Adipose tissue (tissue), 3 donors: Measurements from ENCODE around the gene PSG11. TPM values are rescaled to one million over a fixed set of nuclear protein-coding genes. Genes with fewer than 3 reads are reported as not detected.
"Not testable (repeated sequence)": the region's sequence is repeated elsewhere in the genome, so short reads cannot be mapped to it uniquely, and the experiment has no call there.

Source experiments
- H3K27ac ChIP-seq: one replicate; pipeline ENCODE4 v1.5.1; 2013; ENCODE audit warnings: low read depth, low read length
- WGBS, 3 donors: extraction: QIAGEN DNeasy Blood & Tissue Kit; methylation state at CpG; one replicate each; pipeline ENCODE4 v1.1.7; 2013; 5-methylcytosine and 5-hydroxymethylcytosine counted together
- polyA plus RNA-seq, 3 donors: library from polyadenylated mRNA; stranded (reverse); fragments of 200-250 nt; gene quantifications; one replicate each; pipeline ENCODE4 v1.2.3, GENCODE V29; 2013
- donor health status: healthy with polysubstance abuse.
- donor health status: Bipolar disorder and iron deficiency.
- donor health status: healthy.

PSG11 gene
- polyA plus RNA-seq, 3 donors = not detected

DNA sequence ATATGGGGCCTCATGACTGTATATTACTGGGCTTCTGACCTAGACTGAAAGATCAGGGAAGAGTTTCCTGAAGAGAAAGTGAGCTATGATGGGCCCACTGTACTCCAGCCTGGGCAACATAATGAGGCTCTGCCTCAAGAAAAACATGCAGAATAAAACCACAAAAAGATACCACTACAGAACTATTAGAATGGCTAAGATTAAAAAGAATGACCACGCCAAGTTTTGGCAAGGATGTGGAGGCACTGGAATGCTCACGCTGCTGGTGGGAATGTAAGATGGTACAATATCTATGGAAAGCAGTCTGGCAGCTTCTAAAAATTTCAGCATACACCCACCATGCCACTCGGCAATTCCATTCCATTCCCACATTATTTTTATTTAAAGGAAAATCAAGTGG, 30.1 kb downstream of the PSG11 start:
- WGBS, 3 donors = 79 to 90% (median 86%) methylated on average over 3 of the region's 3 CpGs
- not testable (repeated sequence) for H3K27ac ChIP-seq

DNA sequence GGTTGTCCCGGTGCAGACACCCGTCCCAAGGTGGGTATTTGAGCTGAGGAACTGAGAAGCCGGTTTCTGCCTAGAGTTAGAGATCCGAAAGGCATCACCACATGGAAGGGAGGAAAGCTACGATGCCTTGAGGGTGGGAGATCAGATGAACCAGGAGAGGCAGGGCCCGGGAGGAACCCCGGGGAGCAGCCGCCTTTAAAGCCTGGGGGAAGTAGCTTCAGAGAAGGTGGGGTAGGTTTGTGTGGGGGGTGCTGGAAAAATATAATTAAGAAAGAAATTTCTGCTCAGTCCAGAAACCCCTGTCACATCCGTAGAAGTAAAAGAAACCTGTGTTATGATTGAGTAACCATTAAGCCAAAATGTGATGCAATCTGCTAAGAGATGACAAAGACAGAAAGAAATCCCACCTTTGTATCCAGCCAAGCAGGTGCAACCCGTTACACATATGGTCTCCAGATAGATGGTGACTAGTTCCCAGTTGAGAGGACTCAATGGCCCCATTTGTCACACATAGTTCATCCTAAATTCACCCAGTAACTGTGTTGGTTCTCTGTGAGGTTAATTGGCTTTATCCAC, 34.2 kb downstream of the PSG11 start:
- WGBS, 3 donors = 63 to 87% (median 84%) methylated on average over 10 of the region's 10 CpGs

DNA sequence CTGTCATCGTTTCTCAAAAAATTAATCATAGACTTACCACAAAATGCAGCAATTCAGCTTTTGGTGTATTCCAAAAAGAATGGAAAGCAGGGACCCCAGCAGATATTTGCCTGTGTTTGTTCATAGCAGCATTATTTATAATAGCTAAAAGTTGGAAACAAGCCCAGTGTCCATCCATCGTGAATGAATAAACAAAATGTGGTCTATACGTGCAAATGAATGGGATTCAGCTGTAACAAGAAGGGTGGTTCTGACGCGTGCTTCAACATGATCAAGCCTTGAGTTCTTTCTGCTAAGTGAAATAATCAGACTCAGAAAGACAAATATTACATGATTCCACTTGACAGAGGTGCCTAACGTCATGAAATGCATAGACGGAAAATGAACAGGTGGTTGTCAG, 36.4 kb downstream of the PSG11 start:
- WGBS, 3 donors = 51 to 85% (median 72%) methylated on average over 7 of the region's 7 CpGs
- H3K27ac ChIP-seq = no peak overlapping the region

More for the DNA sequence above, 34.2 kb downstream of the PSG11 start:
- not testable (repeated sequence) for H3K27ac ChIP-seq

DNA sequence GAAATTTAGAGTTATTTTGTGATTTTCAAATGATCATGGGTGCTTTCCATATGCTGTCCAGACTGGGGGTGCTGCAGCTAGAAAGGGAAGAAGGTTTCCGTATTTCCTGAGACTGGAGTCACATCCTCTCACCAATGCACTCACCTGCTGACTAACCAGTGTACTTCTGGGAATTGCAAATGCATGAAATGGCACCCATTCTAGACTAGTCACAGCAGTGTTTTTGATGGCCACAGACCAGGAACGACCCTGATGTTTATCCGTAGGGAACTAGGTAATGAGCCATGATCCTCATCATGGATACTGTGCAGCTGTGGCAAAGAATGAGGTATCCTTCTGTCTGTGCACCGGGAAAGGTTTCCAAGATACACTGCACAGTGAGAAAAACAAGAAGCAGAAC, 37.1 kb downstream of the PSG11 start:
- WGBS, 3 donors = 63 to 85% (median 80%) methylated on average over 4 of the region's 4 CpGs
- H3K27ac ChIP-seq = not testable (repeated sequence)

DNA sequence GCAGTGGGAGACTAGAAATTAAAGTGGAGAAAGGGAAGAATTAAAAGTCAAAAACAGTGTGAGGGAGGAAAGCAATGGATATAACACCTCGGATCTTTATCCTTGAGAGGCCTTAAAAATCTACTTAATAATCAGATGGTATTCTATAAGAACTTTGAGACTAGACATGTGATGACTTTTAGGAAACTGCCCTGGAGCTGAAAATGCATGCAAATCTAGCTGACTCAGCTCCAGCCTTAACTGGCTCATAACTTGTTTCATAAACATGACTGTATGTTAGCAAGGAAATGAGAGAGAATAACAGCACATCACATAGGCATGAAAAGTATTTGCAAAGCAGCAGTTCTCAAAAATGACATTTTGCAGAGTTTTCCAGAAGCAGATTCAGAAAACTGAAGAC, 38.1 kb downstream of the PSG11 start:
- not testable (repeated sequence) for H3K27ac ChIP-seq
- 17 to 66% (median 45%) methylated on average over 1 of the region's 1 CpG for WGBS, 3 donors

DNA sequence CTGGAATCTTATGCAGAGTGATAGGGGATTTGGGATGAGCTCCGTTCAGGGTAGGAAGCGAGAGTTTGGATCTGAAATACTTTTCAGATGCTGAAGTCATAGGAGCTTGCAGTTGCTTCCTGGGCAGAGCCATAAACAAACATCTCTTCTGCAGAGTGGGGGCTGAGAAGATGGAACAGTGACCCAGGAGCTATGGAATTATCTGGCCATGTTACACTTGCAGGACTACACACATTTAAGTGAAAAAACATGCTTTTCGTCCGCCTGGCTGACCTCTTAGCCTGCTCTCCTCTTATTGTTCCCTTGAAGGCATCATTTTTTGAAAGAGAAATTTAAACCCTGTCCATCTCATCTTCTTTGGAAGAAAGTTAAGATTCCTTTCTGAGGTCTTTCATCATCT, 40.7 kb downstream of the PSG11 start:
- WGBS, 3 donors = 53 to 74% (median 62%) methylated on average over 4 of the region's 4 CpGs
- H3K27ac ChIP-seq = no peak overlapping the region

DNA sequence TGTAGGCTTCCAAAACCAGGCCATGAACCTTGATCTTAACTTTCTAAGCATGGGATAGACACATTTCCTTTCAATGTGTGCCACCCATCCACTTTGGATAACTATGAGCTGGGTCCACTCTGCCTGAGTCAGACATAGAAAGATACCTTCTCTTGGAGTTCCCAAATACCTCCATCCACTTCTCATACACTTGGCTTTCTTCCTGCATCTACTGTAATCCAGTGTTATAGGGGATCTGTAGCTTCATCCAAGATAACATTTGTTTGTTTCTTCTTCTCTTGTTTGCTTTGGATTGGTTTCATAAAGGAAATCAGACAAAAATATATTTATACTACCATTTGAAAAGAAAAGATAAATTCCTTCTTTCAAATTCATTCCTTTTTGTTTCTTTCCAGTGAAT, 44.2 kb downstream of the PSG11 start:
- H3K27ac ChIP-seq = not testable (repeated sequence)

DNA sequence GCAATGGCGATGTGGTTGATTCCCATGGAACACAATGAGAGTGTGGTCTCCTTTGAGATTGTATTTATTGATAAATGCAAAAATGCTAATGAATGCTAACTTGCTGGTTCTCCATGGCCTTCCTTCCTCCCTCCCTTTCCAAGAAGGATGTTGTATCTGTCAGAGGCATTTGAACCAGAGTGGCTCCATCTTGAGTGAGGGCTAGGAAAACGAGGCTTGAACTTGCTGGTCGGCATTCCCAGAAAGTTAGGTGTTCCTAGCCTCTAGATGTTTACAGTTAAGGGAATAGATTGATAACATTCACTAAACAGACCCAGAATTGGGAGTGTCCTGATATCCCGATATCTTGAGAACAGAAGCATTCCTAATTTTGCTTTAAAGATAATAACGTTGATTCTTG, 54.8 kb downstream of the PSG11 start:
- not testable (repeated sequence) for H3K27ac ChIP-seq
- 81 to 88% (median 84%) methylated on average over 5 of the region's 5 CpGs for WGBS, 3 donors

DNA sequence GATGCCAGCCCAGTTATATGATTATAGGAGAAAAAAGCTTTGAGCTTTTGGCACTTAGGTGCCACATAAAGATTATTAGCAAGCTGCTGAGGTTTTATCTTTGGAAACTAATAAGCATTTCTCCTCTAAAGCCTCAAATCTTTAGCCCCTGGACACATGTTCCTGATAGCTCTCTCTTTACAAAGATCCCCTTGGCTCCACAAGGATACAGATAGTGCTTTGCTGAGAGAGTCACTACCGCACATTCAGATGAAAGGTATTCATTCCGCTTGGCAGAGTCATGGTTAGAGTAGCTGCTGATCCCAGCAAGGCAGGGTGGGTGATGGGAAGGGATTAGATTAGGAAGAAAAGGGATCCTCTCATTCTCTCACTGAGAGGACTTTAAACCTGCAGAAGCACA, 61.1 kb downstream of the PSG11 start:
- 83 to 89% (median 89%) methylated on average over 2 of the region's 2 CpGs for WGBS, 3 donors
- no peak overlapping the region for H3K27ac ChIP-seq

DNA sequence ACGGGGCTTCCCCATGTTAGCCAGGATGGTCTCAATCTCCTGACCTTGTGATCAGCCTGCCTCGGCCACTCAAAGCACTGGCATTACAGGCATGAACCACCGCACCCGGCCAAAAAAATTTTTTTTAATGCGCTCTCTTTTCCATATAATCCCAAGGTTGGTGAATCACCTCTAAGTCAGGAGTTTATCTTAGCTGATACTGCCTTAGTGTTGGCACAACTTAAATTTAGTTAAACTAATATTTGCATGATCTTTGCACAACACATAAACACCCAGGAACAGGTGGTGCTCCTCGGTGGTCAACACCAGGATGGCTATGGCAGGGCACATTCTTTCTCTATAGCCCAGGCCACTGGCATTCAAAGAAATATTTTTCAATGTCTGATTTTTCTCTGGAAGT, 65.2 kb downstream of the PSG11 start:
- no peak overlapping the region for H3K27ac ChIP-seq
- 79 to 89% (median 87%) methylated on average over 6 of the region's 6 CpGs for WGBS, 3 donors

Other genes starting within 250 kb of the PSG11 start
- gene PSG1, start 146.8 kb downstream of the PSG11 start, polyA plus RNA-seq = not detected
- not detected for gene PSG6, start 108.6 kb downstream of the PSG11 start, polyA plus RNA-seq
- gene PSG7, start 89.3 kb downstream of the PSG11 start, polyA plus RNA-seq = not detected
- not detected for gene PSG2, start 56.2 kb upstream of the PSG11 start, polyA plus RNA-seq
- gene PSG5, start 160.1 kb upstream of the PSG11 start, polyA plus RNA-seq = not detected
- under 1 TPM in 1 of 3 donors, not detected in 2; 0.09 TPM for gene PSG4, start 179.2 kb upstream of the PSG11 start, polyA plus RNA-seq
- under 1 TPM in 1 of 3 donors, not detected in 2; 0.34 TPM for gene PSG9, start 243.1 kb upstream of the PSG11 start, polyA plus RNA-seq